CD4-positive, alpha-beta T cell treated with Interleukin-10 for 1 hour (primary cell): ENCODE measurements around the gene PKNOX2.

Experiments used
- DNase-seq: peaks from one replicate; pipeline ENCODE4 v3.0.0-alpha.2; 2020

PKNOX2 gene

GRCh38 chr11:125452125-125452470 lies 287.5 kb downstream of the PKNOX2 start:
- DNase-seq: no peak

DNA sequence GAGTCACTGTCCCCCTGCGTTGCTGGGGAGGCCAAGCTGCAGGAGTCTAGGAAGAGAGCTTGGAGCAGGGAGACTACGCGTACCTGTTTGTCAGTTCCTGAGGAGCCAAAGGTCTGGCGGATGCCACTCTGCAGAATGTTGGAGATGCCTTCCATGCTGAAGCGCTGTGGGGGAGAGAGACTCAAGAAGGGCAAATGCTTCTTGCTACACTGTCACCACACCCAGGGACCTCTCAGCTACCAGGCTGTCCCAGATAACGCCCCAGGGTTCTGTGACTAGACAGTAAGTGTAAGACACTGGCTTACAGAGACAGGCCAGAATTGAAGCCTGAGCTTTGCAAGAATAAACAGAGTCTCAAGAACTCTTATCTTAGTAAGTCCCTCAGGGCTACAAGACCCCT lies 289.5 kb downstream of the PKNOX2 start:
- no peak for DNase-seq

- no peak for DNase-seq
Measured at GRCh38 chr11:125455851-125456250, 291.3 kb downstream of the PKNOX2 start.

DNA sequence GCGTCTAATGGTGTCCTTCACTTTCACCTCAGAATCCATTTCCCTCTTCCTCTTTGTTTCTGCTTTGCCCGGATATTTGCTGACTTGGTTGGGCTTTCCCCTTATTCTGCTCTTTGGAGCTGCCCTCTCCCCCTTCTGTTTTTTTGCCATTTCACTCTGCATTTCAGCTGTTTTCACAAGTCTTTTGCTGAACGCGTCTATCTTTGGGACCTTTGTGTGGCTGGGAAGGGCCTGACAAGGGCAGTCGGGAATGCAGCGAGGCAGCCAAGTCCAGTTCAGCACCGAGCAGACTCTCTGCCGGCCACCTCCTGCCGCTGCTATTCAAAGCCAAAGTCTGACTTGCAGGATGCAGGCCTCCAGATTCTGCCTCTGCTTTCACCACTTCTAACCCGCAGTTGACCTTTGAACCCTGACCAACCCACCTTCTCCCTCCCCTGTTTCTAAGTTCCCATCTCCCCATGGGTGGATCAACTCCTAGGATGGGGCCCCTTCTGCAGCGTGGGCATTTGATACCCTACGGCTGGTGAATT lies 293.3 kb downstream of the PKNOX2 start:
- no peak for DNase-seq

- no peak for DNase-seq
Measured at GRCh38 chr11:125460275-125460674, 295.7 kb downstream of the PKNOX2 start.

GRCh38 chr11:125463590-125464269 lies 299.2 kb downstream of the PKNOX2 start:
- no peak for DNase-seq

- DNase-seq: no peak
Measured at GRCh38 chr11:125464270-125464662, 299.7 kb downstream of the PKNOX2 start.

DNA sequence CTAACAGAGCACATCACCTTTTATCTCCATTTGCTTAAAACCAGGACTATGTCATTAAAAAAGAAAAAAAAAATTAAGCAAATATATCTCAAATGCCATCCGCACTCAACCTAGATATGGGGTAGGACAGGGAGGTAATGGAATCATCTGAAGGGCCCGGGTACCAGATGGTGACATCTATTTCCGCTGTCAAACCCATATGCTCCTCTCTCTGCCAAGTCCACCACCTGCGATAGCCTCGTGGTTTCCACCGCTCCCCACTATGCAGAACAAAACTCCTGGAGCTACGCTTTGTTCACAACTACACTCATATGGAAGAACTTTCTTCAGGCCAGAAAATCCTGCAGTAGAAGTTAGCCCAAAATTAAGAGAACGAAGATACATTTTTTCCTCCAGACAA lies 300.1 kb downstream of the PKNOX2 start:
- no peak for DNase-seq

- no peak for DNase-seq
Measured at GRCh38 chr11:125465255-125465654, 300.7 kb downstream of the PKNOX2 start.

- no peak for DNase-seq
Measured at GRCh38 chr11:125465701-125466100, 301.1 kb downstream of the PKNOX2 start.

DNA sequence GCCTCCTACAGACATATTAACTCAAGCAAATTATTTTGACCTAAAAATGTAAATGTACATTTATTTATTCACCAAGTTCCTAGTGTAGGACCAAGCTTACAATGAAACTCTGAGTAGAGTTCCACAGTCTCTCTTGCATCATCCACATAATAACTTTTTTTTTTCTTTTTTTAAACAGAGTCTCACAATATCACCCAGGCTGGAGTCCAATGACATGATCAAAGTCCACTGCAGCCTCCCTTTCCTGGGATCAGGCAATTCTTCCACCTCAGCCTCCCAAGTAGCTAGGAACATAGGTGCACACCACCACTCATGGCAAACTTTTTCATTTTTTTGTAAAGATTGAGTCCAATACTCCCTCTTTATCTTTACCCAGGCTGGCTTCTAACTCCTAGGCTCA lies 303.5 kb downstream of the PKNOX2 start:
- DNase-seq: no peak

- no peak for DNase-seq
Measured at GRCh38 chr11:125468852-125469251, 304.3 kb downstream of the PKNOX2 start.

GRCh38 chr11:125470355-125470754 lies 305.8 kb downstream of the PKNOX2 start:
- DNase-seq: no peak

- DNase-seq: no peak
Measured at GRCh38 chr11:125476721-125477120, 312.2 kb downstream of the PKNOX2 start.

DNA sequence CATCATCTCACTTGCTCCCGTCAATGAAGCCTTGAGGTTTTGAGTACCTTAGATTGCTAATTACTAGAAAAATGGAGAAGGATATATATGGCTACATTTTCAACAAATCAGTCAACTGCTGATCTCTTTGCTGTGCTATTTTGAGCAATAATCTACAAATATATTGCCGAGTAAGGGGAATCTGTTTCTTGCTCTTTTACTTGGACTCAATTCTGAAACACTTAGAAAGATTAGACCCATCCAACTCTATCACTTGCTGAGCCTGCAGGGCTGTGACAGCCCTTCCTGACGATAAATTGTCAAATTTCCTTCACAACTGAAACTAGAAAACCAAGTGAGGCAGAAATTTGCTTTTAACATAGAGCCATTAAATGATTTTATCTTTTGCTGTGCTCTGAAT lies 314.6 kb downstream of the PKNOX2 start:
- DNase-seq: no peak

- DNase-seq: no peak
Measured at GRCh38 chr11:125481531-125481930, 317.0 kb downstream of the PKNOX2 start.
